Neural progenitor cell (in vitro differentiated cells): ENCODE data around the gene KMT5B. TPM values are rescaled to one million over a fixed set of nuclear protein-coding genes. Genes with fewer than 3 reads are reported as not detected.
A peak's percentile ranks its signal among the peaks of the same experiment; 100 is the strongest.

ENCODE experiments used
- DNase-seq: peaks from one replicate; pipeline ENCODE4 v3.0.0-alpha.2; 2016; ENCODE audit warnings: low spot score
- H2AFZ ChIP-seq: fragments of 200-600 bp; sonication (generic); replicated peaks from 2 replicates; pipeline ENCODE4 v1.6.1; 2016; ENCODE audit warnings: antibody characterized with exemption
- H3F3A ChIP-seq: fragments of 200-600 bp; sonication (generic); 2 replicates; pipeline ENCODE4 v1.6.1; 2016; ENCODE audit warnings: antibody characterized with exemption, low read depth
- H3K27ac ChIP-seq: fragments of 200-600 bp; sonication (generic); 2 replicates; pipeline ENCODE4 v1.5.1; 2016; ENCODE audit warnings: mild to moderate bottlenecking
- H3K27me3 ChIP-seq: fragments of 200-600 bp; sonication (generic); 2 replicates; pipeline ENCODE4 v1.6.1; 2016; ENCODE audit warnings: mild to moderate bottlenecking, moderate library complexity
- H3K36me3 ChIP-seq: fragments of 200-600 bp; sonication (generic); 2 replicates; pipeline ENCODE4 v1.5.1; 2016
- H3K4me1 ChIP-seq: fragments of 200-600 bp; sonication (generic); 2 replicates; pipeline ENCODE4 v1.6.1; 2016; ENCODE audit warnings: mixed run types
- H3K4me2 ChIP-seq: fragments of 200-600 bp; sonication (generic); 2 replicates; pipeline ENCODE4 v1.6.1; 2016
- H3K4me3 ChIP-seq: fragments of 200-600 bp; sonication (generic); 2 replicates; pipeline ENCODE4 v1.5.1; 2016
- H3K79me2 ChIP-seq: fragments of 200-600 bp; sonication (generic); 2 replicates; pipeline ENCODE4 v1.6.1; 2016; ENCODE audit warnings: low read depth
- H3K9ac ChIP-seq: fragments of 200-600 bp; sonication (generic); 2 replicates; pipeline ENCODE4 v1.6.1; 2016
- H3K9me3 ChIP-seq: fragments of 200-600 bp; sonication (generic); 2 replicates; pipeline ENCODE4 v1.5.1; 2016; ENCODE audit warnings: low read depth
- H4K20me1 ChIP-seq: fragments of 200-600 bp; sonication (generic); 2 replicates; pipeline ENCODE4 v1.6.1; 2016; ENCODE audit warnings: low read depth
- H3K27ac Mint-ChIP-seq: 3 replicates; pipeline ENCODE4 v1.8.0; 2021; ENCODE audit warnings: mixed read lengths
- H3K27me3 Mint-ChIP-seq: 2 replicates; pipeline ENCODE4 v1.8.0; 2022; ENCODE audit warnings: low read depth, mild to moderate bottlenecking, inconsistent platforms, moderate library complexity, mixed read lengths; ENCODE audit not compliant: insufficient read depth
- H3K36me3 Mint-ChIP-seq: 3 replicates; pipeline ENCODE4 v1.8.0; 2021; ENCODE audit warnings: mixed read lengths
- H3K4me1 Mint-ChIP-seq: 3 replicates; pipeline ENCODE4 v1.8.0; 2021; ENCODE audit warnings: mixed read lengths
- H3K4me3 Mint-ChIP-seq: 3 replicates; pipeline ENCODE4 v1.8.0; 2021; ENCODE audit warnings: mild to moderate bottlenecking, moderate library complexity, mixed read lengths
- H3K9me3 Mint-ChIP-seq: 3 replicates; pipeline ENCODE4 v1.8.0; 2020; ENCODE audit warnings: mixed read lengths
- CTCF ChIP-seq: fragments of 200-600 bp; sonication (generic); IDR thresholded peaks from 2 replicates; pipeline ENCODE4 v1.5.1; 2017; ENCODE audit warnings: antibody characterized with exemption, mild to moderate bottlenecking
- EZH2 ChIP-seq: fragments of 200-600 bp; sonication (generic); IDR thresholded peaks from 2 replicates; pipeline ENCODE4 v1.6.1; 2017; ENCODE audit warnings: antibody characterized with exemption, mild to moderate bottlenecking, moderate library complexity
- EZH2phosphoT487 ChIP-seq: fragments of 200-600 bp; sonication (generic); IDR thresholded peaks from 2 replicates; pipeline ENCODE4 v1.6.1; 2017; ENCODE audit warnings: antibody characterized with exemption
- total RNA-seq: library from RNA; depleted of rRNA; stranded (reverse); fragments of >200 nt; gene quantifications from 2 replicates; pipeline ENCODE4 v1.2.3, GENCODE V29; 2015; ENCODE audit warnings: low replicate concordance

The KMT5B gene
- total RNA-seq, 1 donor from 2014 or later: 62.4 TPM

GRCh38 chr11:68130121-68130520, 83.0 kb downstream of the KMT5B start:
- Histone ChIP-seq H3K79me2 (no peaks in the 10 kb centered on the region), H3K36me3 (no peaks in the 10 kb centered on the region), H3K4me3 (no peak overlapping the region), H3K27me3 (peaks cover 8% of the 10 kb centered on the region), H3K27ac (no peak overlapping the region), H3K9me3 (peaks cover 12% of the 10 kb centered on the region), H3K9ac (no peak overlapping the region), H3F3A (peaks cover 10% of the 10 kb centered on the region), H3K4me2 (no peak overlapping the region), H4K20me1 (no peaks in the 10 kb centered on the region), H3K4me1 (no peaks in the 10 kb centered on the region), H2AFZ (no peak overlapping the region)
- H3K9me3 Mint-ChIP-seq: peaks cover 48% of the 10 kb centered on the region
- no peak overlapping the region for H3K4me3 Mint-ChIP-seq
- peaks cover 27% of the 10 kb centered on the region for H3K4me1 Mint-ChIP-seq
- no peak for TF ChIP-seq CTCF
- TF ChIP-seq EZH2phosphoT487: no peak
- TF ChIP-seq EZH2: no peak
- H3K27me3 Mint-ChIP-seq: peaks cover 21% of the 10 kb centered on the region
- H3K27ac Mint-ChIP-seq: no peak overlapping the region
- no peak for DNase-seq
- H3K36me3 Mint-ChIP-seq: peaks cover 17% of the 10 kb centered on the region

DNA sequence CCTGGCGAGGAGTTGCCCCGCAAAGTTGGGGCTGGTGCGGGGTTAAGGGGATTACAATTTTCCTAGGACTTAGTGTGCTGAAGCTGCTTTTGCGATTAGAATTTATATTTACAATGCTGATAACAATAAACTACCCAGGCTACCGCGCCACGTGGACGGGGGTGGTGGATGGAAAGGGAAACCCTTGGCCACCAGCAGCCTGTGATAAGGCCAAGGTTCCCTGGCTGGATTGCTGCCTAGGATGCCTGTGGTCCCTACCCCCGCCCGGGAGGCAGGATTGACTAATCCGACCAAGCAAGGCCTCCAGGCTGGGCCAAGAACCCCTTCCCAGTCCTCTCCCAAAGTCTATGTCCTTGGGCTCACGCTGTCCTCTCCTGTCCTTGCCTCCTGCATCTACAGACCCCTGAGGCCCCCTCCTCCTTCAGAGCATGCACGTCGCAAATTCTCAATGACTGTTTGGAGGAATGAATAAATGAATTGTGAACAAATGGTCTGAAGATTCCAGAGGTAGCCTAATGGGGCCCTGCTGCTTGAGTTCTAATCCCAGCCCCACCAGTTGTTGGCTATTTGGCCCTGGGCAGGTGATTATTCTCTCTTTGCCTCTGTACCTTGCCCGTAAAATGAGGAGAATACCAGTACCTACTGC, 84.3 kb downstream of the KMT5B start:
- peaks cover 8% of the 10 kb centered on the region for H3K27me3 ChIP-seq
- H3K4me2 ChIP-seq: peak overlapping the region; percentile 75
- peaks cover 37% of the 10 kb centered on the region for H3K4me1 Mint-ChIP-seq
- H4K20me1 ChIP-seq: no peaks in the 10 kb centered on the region
- TF ChIP-seq EZH2 (no peak), CTCF (no peak), EZH2phosphoT487 (no peak)
- no peak overlapping the region for H3K9ac ChIP-seq
- peaks cover 10% of the 10 kb centered on the region for H3F3A ChIP-seq
- H3K36me3 ChIP-seq: no peaks in the 10 kb centered on the region
- H3K27ac ChIP-seq: no peak overlapping the region
- no peak for DNase-seq
- H3K4me1 ChIP-seq: no peaks in the 10 kb centered on the region
- H2AFZ ChIP-seq: no peak overlapping the region
- H3K4me3 ChIP-seq: peak overlapping the region; percentile 46
- peaks cover 9% of the 10 kb centered on the region for H3K9me3 ChIP-seq
- H3K4me3 Mint-ChIP-seq: peak overlapping the region; percentile 54
- no peak overlapping the region for H3K27ac Mint-ChIP-seq
- H3K79me2 ChIP-seq: no peaks in the 10 kb centered on the region
- H3K36me3 Mint-ChIP-seq: peaks cover 12% of the 10 kb centered on the region
- peaks cover 21% of the 10 kb centered on the region for H3K27me3 Mint-ChIP-seq
- H3K9me3 Mint-ChIP-seq: peaks cover 37% of the 10 kb centered on the region

DNA sequence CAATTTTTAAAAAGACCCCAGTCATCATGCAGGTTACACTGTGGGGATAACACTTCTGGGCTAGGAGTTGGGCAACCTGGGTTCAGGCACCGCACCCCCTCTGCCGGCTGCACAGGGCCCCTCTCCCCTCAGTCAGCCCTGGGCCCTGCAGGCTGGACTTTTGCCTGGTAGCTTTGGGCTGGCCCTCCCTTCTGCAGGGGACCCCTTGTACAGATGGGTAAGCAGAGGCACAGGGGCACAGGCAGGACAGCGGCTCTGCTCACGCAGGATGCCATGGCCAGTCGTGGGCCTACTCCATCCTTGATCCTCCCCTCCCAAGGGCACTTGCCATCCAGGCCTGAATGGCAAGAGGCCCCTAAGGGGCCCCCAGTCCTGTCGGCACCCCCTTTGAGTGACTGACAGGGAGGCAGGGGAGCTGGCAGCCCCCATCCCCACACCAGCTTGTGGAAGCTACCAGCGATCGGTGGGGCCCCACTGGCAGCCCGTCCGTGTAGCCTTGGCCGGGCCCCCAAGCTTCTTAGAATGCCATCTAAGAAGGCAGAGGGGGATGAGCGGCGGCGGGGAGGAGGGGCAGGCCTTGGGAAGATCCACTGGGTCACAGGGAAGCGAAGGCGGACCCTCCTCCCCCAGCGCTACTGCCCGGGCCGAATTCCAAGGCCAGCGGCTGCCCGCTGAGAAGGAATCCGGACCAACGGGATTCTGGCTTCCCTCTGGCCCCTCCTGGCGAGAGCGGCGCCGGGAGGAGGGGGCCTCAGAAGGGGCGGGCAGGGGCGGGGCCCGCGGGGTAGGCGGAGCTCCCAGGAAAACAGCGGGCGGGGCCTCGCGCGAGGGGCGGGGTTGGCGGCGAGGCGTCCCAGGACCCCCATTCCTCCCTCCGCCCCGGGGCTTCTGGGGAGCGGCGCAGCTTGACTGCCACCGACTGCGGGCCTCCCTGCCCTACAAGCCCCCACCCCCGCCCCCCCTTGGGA, 85.1 kb downstream of the KMT5B start:
- Histone ChIP-seq H3K9ac (no peak overlapping the region), H3K27ac (no peak overlapping the region), H3K4me3 (peak overlapping the region; percentile 46), H3F3A (peaks cover 10% of the 10 kb centered on the region), H4K20me1 (no peaks in the 10 kb centered on the region), H3K36me3 (no peaks in the 10 kb centered on the region), H3K4me2 (peak overlapping the region; percentile 75), H3K79me2 (no peaks in the 10 kb centered on the region), H3K4me1 (no peaks in the 10 kb centered on the region), H3K27me3 (peaks cover 8% of the 10 kb centered on the region), H3K9me3 (peaks cover 6% of the 10 kb centered on the region), H2AFZ (peak overlapping the region; percentile 14)
- TF ChIP-seq CTCF: no peak
- TF ChIP-seq EZH2: no peak
- TF ChIP-seq EZH2phosphoT487: no peak
- Mint-ChIP-seq H3K9me3 (peaks cover 34% of the 10 kb centered on the region), H3K27ac (no peak overlapping the region), H3K27me3 (peaks cover 19% of the 10 kb centered on the region), H3K4me1 (peaks cover 42% of the 10 kb centered on the region), H3K4me3 (no peak overlapping the region), H3K36me3 (peaks cover 11% of the 10 kb centered on the region)
- peak; percentile 91 for DNase-seq
